Thoracic aorta (tissue), 2 donors: ENCODE data around the gene SH3GL2. TPM values are rescaled to one million over a fixed set of nuclear protein-coding genes. Genes with fewer than 3 reads are reported as not detected.

ENCODE experiments used
- ATAC-seq: fragments of 150-250 bp; one replicate; pipeline ENCODE4 v1.8.0; 2017; ENCODE audit warnings: low read depth; ENCODE audit not compliant: insufficient number of reproducible peaks, low FRiP score
- DNase-seq: peaks from one replicate; pipeline ENCODE4 v3.0.0-alpha.2; 2020; ENCODE audit warnings: low spot score
- H3K27ac ChIP-seq, 2 donors: fragments of 200-600 bp; sonication (generic); 1 replicate in 1 of 2; 2 replicates in 1 of 2; pipeline ENCODE4 v1.5.1; 2016; ENCODE audit warnings: mild to moderate bottlenecking in 2 of 2, moderate library complexity in 2 of 2
- H3K27me3 ChIP-seq: fragments of 200-600 bp; sonication (generic); replicated peaks from 2 replicates; pipeline ENCODE4 v1.6.0; 2016; ENCODE audit warnings: mild to moderate bottlenecking; ENCODE audit not compliant: insufficient read depth
- H3K36me3 ChIP-seq: fragments of 200-600 bp; sonication (generic); one replicate; pipeline ENCODE4 v1.5.1; 2016
- H3K4me1 ChIP-seq, 2 donors: fragments of 200-600 bp; sonication (generic); 1 replicate in 1 of 2; 2 replicates in 1 of 2; pipeline versions ENCODE4 v1.5.1 to v1.6.0; 2016; ENCODE audit warnings: low read depth in 2 of 2, mild to moderate bottlenecking in 1 of 2; ENCODE audit not compliant: control insufficient read depth in 1 of 2
- H3K4me3 ChIP-seq: fragments of 200-600 bp; sonication (generic); 2 replicates; pipeline ENCODE4 v1.5.1; 2016; ENCODE audit warnings: mild to moderate bottlenecking
- H3K9me3 ChIP-seq: fragments of 200-600 bp; sonication (generic); 2 replicates; pipeline ENCODE4 v1.5.1; 2016
- total RNA-seq, 2 donors: library from RNA; depleted of rRNA; stranded (reverse); fragments of >200 nt; gene quantifications; one replicate each; pipeline versions ENCODE4 v1.1.0 to v1.2.3, GENCODE V29; 2016
- TF ChIP-seq, protein P1 (sequence below): fragments of 200-600 bp; sonication (generic); IDR thresholded peaks from one replicate; pipeline ENCODE4 v1.5.1; 2019; ENCODE audit warnings: antibody characterized with exemption

The SH3GL2 gene
- total RNA-seq, 2 donors from 2014 or later: not detected

DNA sequence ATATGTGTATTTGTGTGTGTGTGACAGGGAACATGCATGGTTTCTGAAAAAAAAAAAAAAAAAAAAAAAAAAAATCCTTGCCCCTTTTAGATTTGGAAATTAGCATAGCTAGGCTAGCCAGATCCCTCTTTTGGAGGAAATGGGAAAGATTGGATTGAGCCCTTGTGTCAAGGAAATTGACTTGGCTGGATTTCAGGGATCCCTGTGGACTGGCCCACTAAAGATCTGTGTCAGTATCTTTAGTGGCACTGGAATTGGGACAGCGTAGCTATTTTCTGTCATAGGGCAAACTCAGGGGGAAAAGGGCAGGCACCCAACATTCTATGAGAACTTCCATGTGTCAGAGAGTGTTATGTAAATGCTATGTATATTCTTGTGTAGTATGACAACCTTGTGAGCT lies 35.4 kb downstream of the SH3GL2 start:
- Histone ChIP-seq H3K27me3 (no peaks in the 10 kb centered on the region), H3K4me3 (no peak overlapping the region), H3K4me1 (no peaks in the 10 kb centered on the region), H3K27ac (no peak overlapping the region), H3K36me3 (no peaks in the 10 kb centered on the region), H3K9me3 (no peaks in the 10 kb centered on the region)
- TF ChIP-seq, protein P1, sequence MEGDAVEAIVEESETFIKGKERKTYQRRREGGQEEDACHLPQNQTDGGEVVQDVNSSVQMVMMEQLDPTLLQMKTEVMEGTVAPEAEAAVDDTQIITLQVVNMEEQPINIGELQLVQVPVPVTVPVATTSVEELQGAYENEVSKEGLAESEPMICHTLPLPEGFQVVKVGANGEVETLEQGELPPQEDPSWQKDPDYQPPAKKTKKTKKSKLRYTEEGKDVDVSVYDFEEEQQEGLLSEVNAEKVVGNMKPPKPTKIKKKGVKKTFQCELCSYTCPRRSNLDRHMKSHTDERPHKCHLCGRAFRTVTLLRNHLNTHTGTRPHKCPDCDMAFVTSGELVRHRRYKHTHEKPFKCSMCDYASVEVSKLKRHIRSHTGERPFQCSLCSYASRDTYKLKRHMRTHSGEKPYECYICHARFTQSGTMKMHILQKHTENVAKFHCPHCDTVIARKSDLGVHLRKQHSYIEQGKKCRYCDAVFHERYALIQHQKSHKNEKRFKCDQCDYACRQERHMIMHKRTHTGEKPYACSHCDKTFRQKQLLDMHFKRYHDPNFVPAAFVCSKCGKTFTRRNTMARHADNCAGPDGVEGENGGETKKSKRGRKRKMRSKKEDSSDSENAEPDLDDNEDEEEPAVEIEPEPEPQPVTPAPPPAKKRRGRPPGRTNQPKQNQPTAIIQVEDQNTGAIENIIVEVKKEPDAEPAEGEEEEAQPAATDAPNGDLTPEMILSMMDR: no peak
- no peak for DNase-seq
- no peak for ATAC-seq

DNA sequence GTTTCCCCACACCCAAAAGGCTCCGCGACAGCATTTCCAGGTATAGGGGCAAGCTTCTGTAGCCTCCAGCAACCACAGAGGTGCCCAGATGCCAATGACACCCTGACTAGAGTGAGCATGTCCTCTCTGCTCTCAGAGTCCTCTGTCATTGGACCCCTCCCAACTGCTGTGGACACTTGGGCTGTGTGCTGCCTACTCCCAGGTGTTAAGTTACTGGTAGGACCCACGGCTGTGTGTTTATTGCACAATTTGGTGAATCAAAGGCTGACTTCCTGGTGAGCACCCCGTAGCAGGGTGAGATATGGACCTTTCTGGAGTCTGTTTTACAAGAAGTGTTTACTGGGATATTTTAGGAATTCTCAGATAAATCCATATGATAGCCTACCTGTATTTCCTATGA lies 36.0 kb downstream of the SH3GL2 start:
- H3K27ac ChIP-seq: no peak overlapping the region
- H3K4me3 ChIP-seq: no peak overlapping the region
- ATAC-seq: no peak

DNA sequence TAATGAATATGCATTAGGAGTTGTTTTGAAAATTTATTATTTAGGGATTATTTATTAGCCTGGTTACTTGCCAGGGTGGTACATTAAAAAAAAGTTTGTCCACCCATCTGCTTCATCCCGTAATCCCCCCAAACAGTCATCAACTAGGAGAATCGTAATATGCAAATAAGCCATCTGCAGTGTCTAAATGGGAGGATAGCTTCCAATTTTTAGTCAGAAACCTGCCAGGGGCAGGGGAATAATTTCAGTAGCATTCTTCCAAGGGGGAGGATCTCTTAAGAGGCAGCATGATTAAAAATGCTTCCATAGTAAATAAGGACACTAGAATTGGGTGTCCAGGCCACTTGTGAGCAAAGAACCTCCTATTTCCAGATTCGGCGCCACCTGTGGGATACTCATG lies 43.3 kb downstream of the SH3GL2 start:
- no peaks in the 10 kb centered on the region for H3K9me3 ChIP-seq
- TF ChIP-seq, protein P1: no peak
- ATAC-seq: no peak
- H3K27me3 ChIP-seq: no peaks in the 10 kb centered on the region
- no peak for DNase-seq
- no peaks in the 10 kb centered on the region for H3K36me3 ChIP-seq
- no peak overlapping the region for H3K4me3 ChIP-seq
- no peaks in the 10 kb centered on the region for H3K4me1 ChIP-seq
- H3K27ac ChIP-seq: no peak overlapping the region

More for the DNA sequence above, 36.0 kb downstream of the SH3GL2 start:
- H3K27me3 ChIP-seq: no peaks in the 10 kb centered on the region
- H3K9me3 ChIP-seq: no peaks in the 10 kb centered on the region
- no peak for DNase-seq
- H3K4me1 ChIP-seq: no peaks in the 10 kb centered on the region
- TF ChIP-seq, protein P1: no peak
- no peaks in the 10 kb centered on the region for H3K36me3 ChIP-seq

DNA sequence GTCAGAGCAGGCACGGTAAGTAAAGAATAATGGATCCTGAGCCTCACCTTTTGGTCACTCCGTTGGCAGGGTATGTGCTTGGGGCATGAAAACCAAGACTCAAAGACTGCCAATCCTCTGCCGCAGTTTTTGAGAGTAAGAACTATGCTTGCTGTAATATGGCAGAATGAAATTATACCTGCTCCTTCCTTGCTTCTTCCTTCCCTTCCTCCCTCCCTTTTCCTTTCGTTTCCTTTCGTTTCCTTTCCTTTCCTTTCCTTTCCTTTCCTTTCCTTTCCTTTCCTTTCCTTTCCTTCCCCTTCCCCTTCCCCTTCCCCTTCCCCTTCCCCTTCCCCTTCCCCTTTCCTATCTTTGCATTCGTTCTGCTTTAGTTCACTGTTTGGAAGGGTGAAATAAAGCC lies 43.9 kb downstream of the SH3GL2 start:
- no peak overlapping the region for H3K27ac ChIP-seq
- no peaks in the 10 kb centered on the region for H3K27me3 ChIP-seq
- no peaks in the 10 kb centered on the region for H3K4me1 ChIP-seq
- TF ChIP-seq, protein P1: no peak
- DNase-seq: no peak
- no peaks in the 10 kb centered on the region for H3K9me3 ChIP-seq
- ATAC-seq: no peak
- H3K4me3 ChIP-seq: no peak overlapping the region
- H3K36me3 ChIP-seq: no peaks in the 10 kb centered on the region

DNA sequence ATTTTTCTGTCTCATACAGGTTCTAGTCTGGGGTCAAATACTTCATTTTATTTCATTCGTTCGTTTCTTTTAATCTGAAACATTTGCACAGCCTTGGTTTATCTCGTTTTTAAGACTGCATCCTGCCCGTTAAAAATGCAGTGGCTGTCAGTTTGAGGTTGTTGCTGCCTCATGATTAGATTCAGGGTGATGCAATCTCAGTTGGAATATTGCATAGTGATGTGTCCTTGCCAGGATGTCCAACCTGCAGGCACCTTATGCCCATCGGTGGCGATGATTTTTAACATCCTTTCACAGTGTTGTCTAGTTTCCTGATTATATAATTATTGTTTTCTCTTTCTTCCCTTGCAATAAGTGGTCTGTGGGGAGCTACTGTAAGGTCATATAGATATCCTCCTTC lies 45.1 kb downstream of the SH3GL2 start:
- Histone ChIP-seq H3K9me3 (no peaks in the 10 kb centered on the region), H3K4me3 (no peak overlapping the region), H3K27me3 (no peaks in the 10 kb centered on the region), H3K27ac (no peak overlapping the region), H3K36me3 (no peaks in the 10 kb centered on the region), H3K4me1 (no peaks in the 10 kb centered on the region)
- ATAC-seq (no peak), DNase-seq (no peak)
- TF ChIP-seq, protein P1: no peak
